Erythroblast (primary cell): ENCODE results near the gene HLCS.

Source experiments
- GATA1 ChIP-seq: IDR thresholded peaks from 2 replicates; pipeline ENCODE4 v1.6.1; 2011; ENCODE audit warnings: low read depth, mild to moderate bottlenecking, control low read depth, low read length, moderate library complexity
- POLR2A ChIP-seq: IDR thresholded peaks from 2 replicates; pipeline ENCODE4 v1.6.1; 2011; ENCODE audit warnings: mild to moderate bottlenecking, low read length

GRCh38 chr21:36852864-36853263 lies 113.6 kb downstream of the HLCS start:
- TF ChIP-seq POLR2A, result no peak
- TF ChIP-seq GATA1, result no peak
